GM21723 (cell line): ENCODE measurements around the gene ESRRB.

Experiments
- ATAC-seq: cut with Tn5 transposase; IDR thresholded peaks from one replicate; pipeline ENCODE4 v1.9.1; 2021; ENCODE audit warnings: mild to moderate bottlenecking, moderate library complexity; ENCODE audit not compliant: unreplicated experiment

The ESRRB gene

DNA sequence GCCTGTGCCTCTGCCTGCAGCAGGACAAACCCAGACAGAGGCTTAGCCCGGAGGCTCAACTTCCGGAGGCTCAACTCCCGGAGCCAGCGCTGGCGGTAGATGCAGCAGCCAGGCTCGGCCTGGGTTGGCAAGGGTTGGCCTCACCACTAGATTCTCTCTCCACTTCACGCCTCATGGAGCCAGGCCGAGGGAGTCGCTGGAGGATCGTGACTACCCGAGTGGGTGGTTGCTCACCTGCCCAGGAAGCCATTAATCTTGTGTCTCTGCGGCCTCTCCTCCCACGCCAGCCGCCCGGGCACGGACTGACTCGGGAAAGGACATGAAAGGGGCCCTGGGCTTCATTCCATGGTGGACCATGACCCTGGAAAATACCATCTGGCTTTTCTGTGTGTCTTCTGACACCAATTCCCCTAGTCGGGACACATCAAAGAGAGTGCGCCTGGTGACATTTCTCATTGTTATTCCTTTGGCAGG is 20.8 kb downstream of the ESRRB start:
- no peak for ATAC-seq

DNA sequence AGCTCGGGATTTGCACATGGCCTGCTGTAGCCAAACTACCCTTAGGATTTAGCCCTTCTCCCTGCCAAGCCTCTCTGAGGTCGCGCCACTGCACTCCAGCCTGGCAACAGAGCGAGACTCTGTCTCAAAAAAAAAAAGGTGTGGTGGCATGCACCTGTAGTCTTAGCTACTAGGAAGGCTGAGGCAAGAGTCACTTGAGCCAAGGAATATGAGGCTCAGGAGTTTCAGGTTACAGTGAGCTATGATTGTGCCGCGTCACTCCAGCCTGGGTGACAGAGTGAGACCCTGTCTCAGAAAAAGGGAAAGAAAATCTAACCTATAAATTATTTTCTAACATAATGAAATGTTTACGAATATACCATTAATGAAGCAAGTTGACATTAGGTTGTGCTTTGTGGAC is 29.7 kb downstream of the ESRRB start:
- ATAC-seq: no peak

DNA sequence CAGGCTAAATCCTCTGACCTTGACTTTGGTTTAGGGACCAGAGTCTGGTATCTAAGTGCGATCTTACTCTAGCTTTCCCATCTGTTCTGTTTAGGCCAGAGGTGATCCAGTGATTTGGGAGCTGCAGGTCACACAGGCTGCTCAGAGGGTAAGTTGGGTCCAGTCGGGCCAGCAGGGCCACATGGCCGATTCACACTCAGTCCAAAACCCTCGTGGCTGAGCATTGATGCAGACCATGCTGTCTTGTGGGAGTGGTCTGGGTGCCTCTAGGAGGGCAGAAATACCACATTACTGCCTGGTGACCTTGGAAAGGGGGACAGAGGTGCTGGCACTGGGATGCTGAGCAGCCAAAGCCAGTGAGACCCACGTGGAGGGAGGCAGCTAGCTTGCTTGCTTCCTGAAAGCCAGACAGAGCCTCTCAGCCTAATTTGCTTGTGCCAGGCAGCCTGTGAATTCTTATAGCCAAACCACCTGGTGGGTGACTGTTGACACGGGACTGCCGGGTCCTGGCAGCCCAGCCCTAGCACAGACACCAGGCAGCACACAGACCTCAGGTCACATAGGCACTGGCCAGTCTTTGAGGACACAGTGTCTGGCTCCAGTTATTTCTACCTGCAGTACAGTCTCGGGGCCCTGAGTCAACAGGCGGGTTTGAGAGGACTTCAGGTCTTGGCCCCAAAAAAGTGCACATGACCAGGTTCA is 31.7 kb downstream of the ESRRB start:
- no peak for ATAC-seq

DNA sequence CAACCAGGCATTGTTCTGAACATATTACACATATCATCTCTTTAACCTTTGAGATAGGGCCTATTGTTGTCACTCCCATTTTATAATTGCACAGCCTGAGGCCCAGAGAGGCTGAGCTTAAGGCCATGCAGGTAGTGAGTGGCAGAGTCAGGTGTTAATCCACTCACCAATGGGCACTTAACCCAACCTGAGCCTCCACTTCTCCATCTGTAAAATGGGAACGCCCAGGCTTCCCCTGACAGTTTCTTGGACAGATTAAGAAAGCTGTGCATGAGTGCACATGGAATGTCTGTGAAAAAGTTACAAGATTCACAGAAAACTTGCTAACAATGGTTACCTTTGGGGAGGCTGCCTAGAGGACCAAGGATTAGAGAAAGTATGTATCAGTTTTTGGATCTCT is 32.9 kb downstream of the ESRRB start:
- ATAC-seq: no peak

DNA sequence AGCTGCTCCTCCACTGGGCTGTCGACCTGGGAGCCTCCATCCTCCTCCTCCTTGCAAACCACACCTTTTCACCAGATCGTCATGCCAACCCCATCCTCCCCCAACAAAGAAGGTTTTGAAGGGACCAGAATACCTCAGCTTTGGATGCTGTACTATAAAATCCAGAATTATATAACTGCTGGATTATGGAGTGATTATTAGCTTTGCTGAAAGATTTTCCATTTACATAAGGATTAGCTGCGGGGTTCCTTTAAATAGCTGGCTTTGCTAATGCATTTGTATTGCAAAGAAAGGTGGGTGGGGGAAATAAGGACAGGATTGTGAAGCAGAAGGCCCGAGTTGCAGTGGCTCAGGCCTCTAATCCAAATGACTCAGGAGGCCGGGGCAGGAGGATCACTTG is 36.6 kb downstream of the ESRRB start:
- no peak for ATAC-seq

DNA sequence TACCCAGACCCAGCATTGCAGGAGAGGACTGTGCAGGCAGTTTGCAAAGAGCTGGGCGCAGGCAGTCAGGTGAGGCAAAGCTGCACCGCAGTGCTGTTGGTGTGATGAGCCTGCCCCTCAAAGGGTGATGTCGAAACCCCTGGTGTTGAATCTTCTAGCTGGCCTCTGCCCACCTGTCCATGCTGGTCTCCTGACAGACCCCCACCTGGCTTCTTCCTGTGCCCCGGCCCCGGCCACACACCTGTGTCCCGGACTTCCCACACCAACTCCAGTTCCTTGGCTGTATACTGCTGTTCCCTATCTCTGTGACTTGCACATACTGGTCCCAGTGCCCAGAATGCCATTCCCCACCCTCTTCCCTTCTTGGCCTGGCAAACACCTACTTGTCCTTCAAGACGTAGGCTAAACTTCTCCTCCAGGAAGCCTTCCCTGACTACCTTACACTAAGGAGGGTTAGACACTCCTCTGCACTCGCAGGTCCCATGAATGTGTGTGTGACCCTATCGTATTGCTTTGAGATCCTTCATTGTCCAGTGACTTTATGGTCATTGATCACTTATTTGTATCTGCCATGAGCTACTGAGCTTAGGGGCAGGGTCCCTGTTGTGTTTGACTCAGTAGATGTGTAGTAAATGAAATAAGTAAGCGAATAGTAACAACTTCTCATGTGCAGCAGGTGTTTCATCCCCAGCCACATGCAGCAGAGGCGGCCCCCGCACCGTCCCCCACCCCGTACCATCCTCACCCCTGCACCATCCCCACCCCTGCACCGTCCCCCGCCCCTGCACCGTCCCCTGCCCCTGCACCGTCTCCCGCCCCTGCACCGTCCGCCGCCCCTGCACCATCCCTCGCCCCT is 37.4 kb downstream of the ESRRB start:
- ATAC-seq: no peak

DNA sequence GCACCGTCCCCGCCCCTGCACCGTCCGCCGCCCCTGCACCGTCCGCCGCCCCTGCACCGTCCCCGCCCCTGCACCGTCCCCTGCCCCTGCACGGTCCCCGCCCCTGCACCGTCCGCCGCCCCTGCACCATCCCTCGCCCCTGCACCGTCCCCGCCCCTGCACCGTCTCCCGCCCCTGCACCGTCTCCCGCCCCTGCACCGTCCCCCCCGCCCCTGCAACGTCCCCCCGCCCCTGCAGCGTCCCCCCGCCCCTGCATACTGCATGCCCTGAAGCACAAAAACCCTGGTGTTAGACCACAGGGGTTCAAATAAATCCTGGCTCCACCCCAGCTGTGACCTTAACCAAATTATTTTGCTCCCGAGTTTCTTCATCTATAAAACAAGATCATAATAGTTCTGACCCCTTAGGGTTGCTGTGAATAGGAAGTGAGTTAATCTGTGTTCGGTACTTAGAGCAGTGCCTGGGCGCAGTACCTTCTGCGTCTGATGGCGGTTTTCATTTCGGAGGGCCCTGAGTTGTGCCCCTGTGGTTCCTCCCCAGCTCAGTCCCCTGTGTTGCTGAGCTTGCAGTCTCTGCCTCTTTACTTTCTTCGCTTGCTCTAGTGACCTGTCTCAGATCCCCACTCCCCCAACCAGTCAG is 38.1 kb downstream of the ESRRB start:
- no peak for ATAC-seq

DNA sequence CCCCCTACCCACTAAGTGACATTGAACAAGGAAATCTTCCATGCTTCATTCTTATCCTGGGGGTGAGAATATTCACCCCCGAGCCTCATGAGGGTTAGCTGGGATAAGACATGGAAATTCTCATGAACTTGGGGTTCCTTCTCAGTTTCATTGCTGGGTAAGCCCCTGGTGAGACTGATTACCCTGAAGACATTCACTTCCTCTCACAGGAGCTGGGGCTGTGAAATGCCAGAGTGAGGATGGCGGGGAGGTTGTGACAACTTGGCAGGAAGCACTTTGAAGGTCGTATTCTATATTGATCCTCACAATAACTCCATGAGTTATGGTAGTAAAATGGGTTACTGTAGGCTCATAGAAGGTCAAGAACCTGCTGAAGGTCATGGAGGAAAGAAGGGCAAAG is 43.5 kb downstream of the ESRRB start:
- no peak for ATAC-seq

DNA sequence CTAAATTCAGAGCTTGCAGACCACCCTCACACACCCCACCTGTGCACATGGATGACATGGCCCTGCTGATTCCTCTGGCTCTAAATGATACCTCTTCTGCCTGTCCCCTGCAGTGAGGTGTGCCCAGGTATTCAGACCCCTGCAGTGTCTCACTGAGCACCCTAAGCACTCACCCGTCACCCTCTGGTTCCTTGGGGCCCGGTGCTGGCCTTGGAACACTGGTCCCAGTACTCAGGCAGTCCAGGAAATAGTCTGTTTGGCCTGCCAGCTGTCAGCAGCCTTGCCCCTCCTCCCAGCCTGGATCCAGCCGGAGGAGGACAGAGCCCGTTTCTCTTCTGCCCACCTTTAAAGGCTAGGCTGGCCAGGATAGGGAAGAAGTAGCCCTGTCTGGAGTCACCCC is 44.9 kb downstream of the ESRRB start:
- no peak for ATAC-seq

DNA sequence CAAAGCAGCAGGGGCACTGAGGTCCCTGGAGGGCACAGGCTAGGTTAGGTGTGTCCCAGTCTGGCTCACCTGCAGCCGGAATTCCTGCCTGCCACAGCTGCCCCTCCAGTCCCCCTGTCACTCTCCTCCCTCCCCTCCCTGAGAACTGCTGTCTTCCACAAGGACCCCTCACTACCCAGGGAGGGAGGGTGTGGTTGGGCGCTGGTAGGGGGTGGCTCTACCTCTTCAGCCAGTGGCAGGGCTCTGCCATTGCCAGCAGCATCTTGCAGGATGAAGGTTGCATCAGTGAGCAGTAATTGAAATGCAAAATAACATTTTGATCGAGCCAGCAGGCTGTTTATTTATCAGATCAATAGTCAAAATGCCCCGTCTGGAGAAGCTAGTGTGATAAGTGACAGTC is 45.7 kb downstream of the ESRRB start:
- ATAC-seq: no peak

DNA sequence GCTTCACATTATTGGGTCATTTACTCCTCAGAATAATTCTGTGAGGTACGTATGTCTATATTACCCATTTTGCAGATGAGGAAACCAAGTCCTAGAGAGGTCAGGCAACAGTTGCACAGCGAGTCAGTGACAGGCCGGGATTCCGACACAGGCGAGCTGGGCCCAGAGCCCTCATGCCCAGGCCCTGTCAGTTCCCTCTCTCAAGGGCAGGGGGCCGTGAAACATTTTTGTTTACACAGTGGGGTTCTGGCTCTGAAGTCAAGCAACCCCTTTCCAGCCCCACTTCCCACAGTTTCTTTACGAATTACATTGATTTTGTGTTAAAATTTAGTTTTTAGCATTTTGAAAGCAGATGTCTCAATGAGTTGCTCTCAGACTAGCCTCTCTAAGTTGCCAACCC is 46.7 kb downstream of the ESRRB start:
- ATAC-seq: no peak

DNA sequence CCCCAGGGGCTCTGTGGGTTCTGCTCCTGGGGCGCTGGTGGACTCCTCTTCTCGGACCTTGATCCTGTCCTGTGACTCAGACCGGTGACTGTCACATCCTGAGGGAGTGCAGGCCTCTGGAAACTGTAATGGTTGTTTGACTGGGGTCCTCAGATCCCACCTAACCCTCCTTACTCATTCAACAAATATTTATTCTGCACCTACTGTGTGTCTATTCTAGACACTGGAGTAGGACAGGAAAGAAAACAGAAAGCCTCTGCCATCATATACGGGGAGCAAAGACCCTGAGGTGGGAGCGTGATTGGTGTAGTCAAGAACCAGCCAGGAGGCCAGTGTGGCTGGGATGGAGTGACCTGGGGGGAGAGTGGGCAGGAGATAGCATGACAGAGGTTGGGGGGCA is 47.6 kb downstream of the ESRRB start:
- no peak for ATAC-seq

DNA sequence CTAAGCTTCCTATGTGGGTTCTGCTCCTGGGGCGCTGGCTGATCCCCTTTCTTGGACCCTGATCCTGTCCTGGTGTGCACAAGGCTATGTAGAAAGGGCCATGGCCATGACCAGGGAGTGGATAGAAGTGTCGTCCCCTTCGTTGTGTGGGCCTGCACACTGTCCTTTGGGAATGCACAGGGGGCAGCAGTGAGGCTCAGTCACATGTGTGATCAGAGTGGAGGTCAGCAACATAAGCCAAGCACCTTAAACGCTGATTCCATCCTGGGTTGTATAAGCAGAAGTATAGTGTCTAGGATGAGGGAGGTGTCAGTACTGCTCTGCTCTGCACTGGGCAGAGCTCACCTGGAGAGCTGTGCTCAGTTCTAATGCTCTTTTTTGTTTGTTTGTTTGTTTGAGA is 48.4 kb downstream of the ESRRB start:
- ATAC-seq: no peak

DNA sequence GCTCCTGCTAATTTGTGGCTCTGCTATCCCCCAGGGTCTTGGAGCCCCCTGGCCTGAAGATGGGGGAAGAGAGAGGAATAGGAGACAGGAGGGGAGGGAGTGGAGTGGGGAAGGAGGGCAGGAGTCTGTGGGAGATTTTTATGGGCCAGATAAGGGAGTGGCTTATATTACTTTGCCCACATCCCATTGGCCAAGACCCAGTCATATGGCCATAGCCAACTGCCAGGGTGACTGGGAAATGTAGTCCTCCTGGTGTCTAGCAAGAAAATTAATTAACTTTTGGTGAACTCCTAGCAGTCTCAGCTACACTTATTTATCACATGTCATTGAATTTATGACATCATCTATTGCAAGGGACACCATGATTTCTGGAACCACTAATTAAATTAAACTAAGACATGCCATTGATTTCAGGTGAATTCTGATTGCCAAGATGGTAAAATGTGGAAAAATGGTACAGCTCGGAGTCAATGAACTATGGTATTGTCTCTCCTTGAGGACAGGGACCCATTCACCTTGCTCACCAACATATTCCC is 50.3 kb downstream of the ESRRB start:
- ATAC-seq: no peak

DNA sequence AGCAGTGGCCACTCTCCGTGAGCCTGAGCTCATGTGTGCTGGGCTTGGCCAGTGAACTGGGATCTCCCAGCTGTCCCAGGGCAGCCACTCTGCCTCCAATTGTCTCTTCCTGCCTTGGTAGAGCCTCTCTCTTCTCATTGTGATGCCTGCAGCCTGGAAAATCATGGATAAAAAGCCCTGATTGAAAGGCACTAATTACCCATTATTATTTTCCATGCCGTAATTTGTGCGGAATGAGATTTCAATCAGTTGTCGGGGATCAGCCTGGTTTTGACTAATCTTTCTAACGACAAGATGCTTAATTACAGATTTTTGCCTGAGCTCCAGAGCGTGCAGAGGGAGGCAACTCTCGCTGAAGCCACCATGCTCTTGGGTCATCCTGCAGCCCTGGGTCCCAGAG is 52.7 kb downstream of the ESRRB start:
- ATAC-seq: no peak

DNA sequence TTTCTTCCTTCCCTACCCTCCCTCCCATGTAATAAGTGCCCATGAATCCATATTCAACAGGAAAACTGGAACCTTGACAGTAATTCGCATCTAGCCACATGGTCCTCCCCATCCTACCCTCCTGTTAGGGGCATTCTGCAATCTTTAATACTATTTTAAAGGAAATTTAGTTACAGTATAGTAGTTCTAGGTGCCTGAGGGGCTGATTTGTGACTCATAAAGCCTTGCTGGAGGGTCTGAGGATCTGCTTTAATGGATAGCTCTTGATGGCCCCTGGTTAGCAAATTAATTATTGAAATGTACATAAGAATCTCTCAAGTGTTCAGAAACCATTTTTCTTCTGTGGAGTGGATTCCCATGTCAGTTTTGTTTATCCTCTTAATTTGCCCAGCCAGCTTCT is 54.1 kb downstream of the ESRRB start:
- ATAC-seq: no peak

DNA sequence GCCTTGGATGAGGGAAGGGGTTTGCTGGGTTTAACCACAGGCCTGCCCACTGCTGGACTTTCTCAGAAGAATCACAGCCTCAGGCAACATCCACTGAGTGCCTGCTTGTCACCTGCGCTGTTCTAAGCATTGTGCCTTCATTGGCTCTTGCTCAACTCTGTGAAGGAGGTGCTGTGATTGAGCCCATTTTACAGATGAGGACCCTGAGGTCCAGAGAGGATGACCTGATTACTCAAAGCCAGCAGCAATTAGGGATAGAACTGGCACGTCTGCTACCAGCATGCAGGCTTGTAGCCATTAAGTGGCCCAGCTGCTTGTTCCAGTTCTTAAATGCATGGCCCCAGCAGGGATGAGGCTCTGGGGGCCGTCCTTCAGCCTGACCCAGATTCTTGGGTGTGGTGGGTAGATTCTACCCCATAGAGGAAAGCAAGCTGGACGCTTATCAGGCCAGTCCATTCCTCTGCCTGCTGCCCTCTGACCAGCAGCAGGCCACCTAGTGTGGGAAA is 54.6 kb downstream of the ESRRB start:
- ATAC-seq: no peak

DNA sequence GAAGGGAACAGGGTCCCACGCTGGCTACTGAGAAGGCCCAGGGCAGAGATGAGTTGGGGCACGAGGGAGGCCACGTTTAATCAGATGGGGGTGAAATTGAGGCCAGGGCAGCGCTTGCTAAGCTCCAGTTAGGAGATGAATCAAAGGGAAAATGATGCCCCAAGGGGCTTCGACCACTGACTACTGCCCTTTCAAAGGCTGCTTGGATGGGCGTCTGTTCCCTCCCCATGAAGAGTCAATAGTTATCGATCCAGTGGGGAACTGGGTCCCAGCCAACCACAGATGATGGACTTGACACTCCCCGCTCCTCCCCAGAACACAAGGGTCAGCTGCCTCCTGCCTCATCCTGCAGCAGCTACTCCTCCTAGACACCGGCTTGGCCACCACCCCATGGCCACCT is 55.6 kb downstream of the ESRRB start:
- no peak for ATAC-seq

DNA sequence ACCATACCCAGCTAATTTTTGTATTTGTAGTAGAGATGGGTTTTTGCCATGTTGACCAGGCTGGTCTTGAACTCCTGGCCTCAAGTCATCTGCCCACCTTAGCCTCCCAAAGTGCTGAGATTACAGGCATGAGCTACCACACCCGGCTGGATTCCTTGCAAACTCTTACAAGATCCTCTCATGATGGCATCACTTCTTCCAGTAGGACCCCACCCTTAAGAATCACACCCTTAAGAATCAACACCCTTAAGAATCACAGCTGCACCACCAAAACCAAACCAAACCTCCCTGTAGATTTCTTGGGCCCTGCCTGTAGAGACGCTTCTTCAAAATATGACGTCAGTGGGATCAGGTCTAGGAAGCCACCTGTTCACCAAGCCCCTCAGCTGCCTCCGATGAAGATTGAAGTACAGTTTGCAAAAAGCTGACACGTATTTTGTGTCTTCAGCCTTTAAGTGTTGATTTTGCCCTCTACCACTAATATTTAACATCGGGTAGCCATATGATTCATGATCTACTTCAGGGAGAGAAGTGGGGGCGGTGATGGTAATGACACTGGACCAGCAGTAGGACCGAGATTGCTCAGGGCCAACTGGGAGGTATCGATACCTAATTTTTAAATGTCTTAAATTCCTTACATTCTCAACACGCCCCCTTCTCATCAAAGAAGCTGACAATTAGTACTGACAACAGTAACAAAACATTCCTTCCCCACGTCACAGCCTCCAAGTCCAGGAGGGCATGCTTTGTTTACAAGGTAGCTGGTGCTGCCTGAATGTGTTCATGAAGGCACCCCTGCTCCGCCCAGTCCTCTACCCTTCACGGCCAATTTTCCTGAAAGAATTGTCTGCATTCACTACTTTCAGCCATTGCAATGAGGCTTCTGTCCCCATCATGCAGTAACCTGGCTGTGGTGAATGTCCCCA is 57.2 kb downstream of the ESRRB start:
- ATAC-seq: no peak

DNA sequence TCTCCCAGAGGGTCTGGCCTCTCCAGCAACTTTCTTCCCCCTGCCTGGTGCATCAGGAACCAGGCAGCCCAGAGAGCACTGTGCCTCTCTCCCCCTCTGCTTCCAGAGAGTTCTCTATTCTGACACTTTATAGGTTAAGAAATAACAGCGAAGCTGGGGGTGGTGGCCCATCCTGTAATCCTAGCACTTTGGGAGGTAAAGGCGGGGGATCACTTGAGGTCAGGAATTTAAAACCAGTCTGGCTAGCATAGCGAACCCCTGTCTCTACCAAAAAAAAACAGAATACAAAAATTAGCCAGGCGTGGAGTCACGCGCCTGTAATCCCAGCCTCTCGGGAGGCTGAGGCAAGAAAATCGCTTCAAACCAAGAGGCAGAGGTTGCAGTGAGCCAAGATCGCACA is 58.3 kb downstream of the ESRRB start:
- no peak for ATAC-seq
